HG03378 (cell line): ENCODE data around the gene EFCAB13.

Experiments used
- ATAC-seq: cut with Tn5 transposase; IDR thresholded peaks from one replicate; pipeline ENCODE4 v1.9.1; 2021; ENCODE audit warnings: mild to moderate bottlenecking, moderate library complexity; ENCODE audit not compliant: unreplicated experiment

The EFCAB13 gene, protein sequence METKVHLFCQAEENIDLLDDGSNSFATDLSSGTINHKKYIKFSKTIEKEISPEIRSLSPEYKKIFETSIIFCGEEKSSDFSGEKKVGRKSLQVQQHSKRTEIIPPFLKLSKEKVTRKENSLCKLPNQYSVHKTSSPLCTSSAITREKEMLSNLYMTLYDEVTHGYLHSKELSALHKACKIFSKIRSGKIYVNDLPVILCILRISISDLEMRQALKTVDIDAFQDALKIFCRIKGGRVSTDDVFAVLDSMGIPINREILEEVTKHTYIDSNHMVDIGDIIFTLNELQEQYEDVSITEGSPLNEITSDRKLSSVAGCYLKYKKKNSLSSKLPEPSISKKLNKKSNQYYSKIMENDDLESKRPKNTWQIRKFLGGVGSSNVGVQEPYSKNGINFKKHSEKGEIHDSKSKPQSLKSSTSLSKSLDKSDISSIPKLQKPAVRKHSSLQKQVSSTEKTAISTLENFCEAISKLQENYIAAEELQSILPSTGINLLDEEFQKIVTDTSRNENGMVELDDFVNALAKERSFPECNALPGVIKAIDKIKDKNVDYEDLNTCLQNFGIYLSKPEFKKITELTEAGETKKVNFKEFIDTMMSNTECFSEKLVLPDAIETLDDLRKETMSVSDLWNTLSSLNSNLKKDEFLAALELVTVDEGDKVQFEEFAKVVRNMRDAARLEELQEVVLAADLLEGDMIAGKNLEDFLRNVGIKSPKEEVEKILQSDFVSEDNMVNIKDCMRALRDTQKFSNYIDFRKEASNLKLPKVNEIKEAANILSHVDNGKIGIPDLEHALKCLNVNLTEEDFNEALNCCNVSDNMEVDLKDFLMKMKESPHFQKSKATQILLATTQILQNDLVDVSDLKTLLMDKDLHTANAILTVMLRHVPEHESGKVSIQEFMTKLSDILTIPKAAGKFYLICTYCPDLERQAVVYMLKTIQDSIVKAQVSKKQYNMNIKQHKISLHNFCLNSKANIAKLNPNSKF

DNA sequence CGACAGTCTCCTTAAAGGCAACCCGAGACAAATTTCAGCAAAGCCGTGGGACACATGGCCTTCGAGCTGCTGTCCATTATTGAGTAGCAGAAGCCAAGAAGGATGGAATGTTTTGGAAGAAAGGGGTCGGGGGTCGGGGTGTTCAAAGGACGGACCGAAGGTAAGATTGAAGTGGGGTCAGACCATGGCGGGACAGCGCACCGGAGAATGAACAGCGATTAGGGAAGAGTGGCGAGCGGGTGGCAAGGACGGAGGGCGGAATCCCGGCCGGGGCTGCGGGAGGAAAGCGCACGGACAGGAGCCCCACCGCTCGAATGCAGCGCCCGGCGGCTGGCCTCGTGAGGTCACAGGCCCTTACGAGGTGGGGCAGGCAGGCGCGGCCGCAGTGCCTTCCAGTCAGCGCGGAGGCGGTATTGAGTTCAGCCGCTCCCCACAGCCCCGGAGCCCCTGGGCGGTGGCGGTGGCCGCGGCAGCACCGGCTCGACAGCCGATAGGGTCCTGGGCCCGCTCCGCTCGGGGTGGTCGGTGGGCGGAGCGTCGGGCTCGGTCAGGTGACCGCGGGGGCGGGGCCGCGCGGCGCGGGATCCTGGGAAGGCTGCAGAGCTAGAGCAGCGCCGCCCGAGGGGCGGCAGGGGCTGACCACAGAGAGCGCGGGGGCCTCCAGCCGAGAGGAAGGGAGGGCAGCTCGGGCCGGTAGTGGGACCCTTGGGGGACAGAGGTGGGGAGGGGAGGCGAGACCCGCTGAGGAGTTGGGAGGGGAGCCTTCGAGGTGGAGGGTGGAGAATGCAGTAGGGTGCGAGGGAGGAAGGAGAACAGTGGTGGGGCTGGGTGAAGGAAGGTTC, at the start of gene EFCAB13:
Gene EFCAB13 (plus strand): TSS at position 574 of the 842 bp plus-strand sequence. CDS start 4,399 bp downstream, outside the sequence.
- ATAC-seq = peak; percentile 71

DNA sequence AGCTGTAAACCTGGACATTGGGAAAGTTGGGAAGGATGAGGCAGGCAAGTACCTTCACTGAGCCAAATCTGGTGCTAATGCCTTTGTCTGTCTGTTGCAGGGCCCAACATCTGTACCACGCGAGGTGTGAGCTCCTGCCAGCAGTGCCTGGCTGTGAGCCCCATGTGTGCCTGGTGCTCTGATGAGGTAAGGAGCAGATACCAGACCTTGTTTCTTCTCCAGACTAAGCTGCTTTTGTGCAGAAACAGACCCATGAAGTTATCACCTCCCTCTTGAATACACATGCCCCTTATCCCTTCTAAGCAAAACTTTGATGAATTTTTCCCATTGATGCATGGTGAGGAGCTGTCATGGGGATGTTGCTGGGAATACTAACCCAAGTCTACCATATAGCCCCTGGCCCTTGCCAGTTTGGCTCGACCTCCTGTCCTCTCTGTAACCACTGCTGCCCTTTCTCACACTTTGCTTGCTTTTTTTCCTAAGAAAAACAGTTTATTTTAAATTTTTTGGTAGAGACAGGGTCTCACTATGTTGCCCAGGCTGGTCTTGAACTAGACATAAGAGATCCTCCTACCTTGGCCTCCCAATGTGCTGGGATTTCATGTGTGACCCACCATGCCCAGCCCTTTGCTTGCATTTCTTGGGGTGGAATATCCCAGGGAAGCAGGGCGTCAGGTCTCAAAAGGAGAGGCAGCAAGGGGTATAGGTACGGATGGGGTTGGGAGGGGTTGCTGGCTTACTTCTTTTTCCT, 49.3 kb upstream of the EFCAB13 start:
- ATAC-seq = no peak

DNA sequence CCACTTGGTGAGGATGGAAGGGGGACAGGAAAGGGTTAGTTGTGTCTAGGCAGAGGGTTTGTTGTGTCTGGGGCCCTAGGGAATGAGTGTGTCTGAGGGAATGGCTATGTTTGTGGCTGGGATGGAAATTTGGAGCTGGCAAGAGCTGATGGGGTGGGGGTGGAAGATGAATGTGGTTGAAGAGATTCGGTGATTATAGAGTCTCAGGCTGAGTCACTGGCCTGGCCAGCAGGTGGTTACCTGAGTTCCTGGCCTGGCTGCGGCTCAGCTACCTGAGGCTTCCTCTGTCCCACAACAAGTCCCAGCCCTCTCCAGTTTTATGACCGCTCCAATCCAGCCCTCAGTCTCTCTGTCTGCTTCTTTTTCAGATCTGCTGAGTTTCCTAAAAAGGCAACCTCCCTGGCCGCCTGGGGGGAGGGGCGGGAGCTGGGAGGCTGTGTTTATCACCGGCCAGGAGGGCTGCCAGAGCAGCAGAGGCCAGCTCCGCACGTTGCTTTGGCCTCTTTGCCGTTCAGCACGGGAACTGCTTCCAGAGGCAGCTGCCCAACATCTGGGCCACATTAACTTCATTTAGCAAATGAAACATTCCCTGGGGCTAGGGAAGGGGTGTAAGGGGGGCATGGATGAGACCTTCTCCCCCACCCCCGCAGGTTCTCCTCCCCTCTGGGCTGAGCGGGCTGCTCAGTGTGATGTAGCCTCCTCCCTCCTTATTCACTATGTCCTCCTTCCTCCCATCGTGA, 48.3 kb upstream of the EFCAB13 start:
- no peak for ATAC-seq

DNA sequence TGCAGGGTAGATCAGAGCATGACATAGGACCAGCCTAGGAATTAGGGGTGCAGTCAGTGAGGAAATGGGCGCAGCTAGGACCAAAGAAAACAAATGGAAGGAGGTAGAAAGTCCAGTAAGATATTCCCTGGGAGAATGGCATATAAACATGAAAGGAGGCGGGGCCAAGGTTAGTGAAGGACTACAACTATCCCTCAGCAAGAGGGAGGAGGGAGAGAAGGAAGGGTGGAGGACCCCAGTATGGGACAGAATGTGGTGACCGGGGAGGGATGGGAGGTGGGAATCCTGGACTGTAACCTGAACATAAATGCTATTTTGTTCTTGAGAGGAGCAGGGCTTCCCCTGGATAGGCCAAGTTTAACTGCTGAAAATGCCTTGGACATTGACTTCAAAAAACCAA, 47.3 kb upstream of the EFCAB13 start:
- ATAC-seq = no peak

DNA sequence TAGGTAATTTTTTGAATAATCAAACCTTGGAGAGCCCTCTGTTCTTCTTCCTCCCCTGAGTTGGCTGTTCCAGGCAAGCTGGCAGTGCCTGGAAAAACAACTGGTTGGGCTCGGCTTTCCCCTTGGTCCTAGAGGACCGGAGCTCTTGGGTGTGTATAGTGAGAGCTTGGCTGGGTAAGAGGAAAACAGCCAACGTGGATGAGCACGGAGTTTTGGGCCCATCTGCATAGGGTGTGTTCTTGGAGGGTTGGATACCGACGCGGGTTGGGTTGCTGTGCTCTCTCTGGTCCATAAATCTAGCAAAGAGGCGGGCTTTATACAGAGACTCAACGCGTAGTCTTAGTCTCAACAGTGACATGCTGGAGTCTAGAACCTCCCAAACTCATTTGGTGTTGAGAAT, 46.9 kb upstream of the EFCAB13 start:
- ATAC-seq = no peak

DNA sequence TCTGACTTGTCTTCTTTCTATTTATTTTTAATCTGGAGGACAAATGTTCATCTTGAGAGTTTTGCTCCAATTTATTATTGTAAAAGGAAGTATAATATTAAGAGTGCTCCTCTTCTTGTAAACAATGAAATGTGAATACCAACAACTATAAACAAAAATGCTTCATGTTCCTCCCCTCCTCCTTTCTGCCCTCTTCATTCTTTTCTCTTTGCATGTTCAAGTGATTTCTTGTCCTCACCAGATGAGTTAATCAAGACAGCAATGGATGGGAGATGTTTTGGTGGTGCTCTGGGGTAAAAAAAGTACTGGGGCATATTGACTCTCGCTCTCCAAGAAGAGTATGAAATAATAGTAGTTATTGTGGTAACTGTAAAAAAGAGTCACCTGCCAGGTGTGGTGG, 45.8 kb upstream of the EFCAB13 start:
- ATAC-seq = no peak

DNA sequence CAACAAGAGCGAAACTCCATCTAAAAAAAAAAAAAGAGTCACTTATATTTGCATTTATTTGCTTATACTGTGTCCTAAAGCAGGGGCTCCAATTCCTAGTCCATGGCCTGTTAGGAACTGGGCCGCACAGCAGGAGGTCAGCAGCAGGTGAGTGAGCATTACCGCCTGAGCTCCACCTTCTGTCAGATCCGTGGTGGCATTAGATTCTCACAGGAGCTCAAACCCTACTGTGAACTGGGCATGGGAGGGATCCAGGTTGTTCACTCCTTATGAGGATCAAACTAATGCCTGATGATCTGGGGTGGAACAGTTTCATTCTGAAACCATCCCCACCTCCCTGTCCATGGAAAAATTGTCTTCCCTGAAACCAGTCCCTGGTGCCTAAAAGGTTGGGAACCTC, 45.2 kb upstream of the EFCAB13 start:
- ATAC-seq = no peak

DNA sequence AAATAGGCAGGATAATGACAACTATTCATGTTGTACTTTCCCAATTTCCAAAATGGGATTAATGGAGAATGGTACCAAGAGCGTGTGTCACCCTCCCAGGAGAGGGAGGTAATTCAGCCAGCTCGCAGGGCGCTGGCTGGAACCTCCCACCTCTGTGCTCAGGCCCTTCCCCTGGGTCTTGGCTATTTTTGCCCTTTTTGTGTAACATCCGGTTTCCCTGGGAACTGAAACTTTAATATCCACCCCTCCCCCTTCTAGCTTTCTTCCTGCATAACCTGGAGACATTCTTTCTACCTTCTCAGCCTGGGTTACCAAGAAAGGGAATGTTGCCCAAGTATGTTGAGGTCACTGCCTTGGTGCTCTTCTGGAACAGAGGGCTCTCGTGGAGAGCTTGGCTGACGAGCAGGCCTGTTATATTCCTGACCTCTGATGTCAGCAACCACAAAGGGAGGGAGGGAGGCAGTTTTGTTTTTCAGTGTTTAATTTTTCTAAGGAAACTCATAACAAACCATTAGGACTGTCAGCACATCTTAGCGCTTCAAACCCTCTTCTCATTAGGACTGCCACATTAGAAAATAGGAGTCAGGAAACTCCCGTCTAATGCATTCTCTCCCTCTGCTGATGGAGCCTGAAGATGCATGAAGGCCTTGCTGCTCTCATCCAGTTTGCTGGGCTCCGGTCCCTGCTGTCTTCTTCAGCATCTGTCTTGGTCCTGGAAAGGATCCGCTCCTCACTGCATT, 44.5 kb upstream of the EFCAB13 start:
- peak; percentile 59 for ATAC-seq

DNA sequence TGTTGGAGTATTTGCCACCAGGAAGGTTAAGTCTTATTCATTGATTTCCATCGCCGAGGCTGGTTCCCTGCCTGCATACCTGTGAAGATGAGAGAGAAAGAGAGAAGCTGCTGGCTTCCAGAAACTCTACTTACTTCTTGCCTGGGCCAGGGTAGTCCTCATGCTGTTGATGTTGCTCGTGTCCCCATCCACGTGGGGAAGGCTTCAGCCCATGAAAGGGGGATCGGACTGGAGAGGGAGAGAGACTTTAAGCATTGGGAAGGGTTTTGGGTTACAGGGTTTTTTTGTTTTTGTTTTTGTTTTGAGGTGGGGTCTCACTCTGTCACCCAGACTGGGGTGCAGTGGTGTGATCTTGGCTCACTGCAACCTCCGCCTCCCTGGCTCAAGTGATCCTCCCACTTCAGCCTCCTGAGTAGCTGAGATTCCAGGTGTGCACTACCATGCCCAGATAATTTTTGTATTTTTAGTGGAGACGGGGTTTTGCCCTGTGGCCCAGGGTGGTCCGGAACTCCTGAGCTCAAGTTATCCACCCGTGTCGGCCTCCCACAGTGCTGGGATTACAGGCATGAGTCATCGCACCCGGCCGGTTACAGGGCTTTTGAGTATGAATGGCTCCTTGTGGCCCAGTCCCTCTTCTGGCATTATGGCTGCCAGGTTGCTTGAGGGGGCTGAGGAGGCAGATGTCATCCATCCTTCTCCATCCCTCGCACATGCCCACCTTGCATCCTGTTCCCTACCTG, 43.5 kb upstream of the EFCAB13 start:
- no peak for ATAC-seq

DNA sequence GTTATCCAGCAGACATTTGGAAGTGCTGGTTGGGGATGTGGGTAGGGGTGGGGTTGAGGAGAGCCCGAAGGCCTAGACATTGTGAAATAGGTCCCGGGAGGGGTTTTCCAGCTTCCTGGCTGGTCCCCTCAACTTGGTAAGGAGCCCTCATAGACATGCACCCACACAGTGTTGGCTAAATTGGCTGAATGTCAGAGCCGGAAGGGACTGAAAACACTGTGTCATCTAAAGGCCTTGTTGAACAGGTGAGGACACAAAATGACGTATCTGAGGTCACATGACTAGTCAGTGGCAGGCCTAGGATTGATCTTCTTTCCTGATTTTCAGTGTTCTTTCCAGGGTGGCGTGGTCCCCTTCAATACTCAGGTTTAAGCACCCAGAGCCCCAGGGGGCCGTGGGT, 42.5 kb upstream of the EFCAB13 start:
- ATAC-seq = no peak

DNA sequence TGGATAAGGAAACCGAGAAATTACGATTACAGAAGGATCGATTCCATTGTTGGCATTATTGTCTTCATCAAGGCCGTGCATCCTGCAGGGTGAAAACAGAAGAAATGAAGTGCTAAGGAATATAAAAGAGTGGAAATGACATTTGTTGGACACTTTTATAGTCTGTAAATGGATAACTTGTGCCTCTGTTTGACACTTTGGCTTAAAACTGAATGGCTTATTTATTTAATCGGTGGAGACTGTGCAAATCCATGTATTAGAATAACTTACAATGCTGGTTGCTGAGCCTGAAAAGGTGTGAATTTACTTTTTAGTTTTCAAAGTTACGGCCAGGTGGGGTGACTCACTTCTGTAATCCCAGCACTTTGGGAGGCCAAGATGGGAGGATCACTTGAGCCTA, 38.8 kb upstream of the EFCAB13 start:
- no peak for ATAC-seq

DNA sequence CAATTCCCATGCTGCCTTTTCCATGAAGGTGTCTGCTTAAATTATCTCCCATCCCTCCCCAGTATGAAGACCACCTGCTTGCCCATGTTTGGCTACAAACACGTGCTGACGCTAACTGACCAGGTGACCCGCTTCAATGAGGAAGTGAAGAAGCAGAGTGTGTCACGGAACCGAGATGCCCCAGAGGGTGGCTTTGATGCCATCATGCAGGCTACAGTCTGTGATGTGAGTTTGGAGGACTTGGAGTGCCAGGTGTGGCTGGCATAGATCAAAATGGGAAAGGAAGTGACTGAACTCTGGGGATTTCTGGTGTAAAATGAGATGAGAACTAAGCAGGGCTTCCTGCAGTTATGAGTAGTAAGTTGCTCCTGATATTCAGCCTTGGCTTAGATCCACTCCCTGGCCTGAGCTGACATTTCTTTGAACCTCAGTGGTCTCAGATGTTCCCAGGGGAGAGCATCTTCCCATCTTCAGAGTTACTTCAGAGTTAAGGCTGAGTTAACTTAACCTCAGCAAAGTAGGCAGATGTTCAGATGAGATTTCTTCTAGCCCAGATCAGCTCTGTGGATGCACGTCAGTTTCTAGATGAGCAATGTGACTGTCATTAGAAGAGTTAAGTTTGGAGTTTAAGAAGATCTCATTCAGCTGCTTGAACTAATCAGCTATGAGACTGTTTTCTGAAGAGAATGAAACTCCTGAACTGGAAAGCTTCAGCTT, 37.4 kb upstream of the EFCAB13 start:
- ATAC-seq = peak; percentile 73

DNA sequence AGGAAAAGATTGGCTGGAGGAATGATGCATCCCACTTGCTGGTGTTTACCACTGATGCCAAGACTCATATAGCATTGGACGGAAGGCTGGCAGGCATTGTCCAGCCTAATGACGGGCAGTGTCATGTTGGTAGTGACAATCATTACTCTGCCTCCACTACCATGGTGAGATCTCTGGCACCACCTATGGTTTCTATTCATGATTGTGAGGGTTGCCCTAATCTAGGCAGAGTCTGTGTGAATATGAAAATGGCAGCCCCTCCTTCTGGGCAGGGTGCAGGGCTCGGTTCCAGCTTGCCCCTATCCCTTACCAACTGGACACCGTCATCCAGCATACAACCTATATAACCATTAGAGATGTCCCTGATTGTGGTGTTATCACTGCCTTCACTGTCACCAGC, 36.7 kb upstream of the EFCAB13 start:
- ATAC-seq = no peak

DNA sequence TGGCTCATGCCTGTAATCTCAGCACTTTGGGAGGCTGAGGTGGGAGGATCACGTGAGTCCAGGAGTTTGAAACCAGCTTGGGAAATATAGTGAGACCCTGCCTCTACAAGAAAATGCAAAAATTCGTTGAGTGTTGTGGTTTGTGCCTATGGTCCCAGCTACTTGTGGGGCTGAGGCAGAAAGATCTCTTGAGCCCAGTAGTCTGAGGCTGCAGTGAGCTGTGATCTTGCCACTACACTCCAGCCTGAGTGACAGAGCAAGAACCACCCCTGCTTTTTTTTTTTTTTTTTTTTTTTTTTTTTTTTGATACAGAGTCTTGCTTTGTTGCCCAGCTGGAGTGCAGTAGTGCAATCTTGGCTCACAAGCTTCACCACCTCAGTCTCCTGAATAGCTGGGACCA, 36.1 kb upstream of the EFCAB13 start:
- ATAC-seq = no peak

DNA sequence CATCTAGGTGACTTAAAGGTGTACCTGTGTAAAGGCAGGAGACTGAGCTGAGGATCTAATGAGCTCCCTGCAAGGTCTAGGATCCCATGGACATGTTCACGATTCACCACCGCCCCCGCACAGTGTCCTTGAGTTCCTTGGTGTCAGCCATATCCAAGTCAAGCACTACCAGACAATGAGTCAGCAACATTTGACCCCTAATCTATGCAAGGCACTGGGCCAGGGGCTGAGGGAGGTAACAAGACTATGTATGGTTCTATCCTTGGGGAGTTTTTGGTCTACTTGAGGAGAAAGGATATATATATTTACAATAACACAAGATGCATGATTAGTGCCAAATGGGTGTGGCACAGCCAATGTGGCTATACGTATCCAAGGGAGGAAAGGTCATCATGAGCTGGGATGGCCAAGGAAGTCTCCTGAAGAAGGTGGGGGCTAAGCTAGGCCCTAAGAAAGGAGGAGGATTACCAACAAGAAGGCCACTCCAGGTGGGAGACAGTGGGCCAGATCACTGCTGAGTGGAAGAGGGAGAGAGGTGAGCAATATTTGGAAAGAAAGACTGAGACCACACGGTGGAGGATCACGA, 35.1 kb upstream of the EFCAB13 start:
- ATAC-seq = no peak

DNA sequence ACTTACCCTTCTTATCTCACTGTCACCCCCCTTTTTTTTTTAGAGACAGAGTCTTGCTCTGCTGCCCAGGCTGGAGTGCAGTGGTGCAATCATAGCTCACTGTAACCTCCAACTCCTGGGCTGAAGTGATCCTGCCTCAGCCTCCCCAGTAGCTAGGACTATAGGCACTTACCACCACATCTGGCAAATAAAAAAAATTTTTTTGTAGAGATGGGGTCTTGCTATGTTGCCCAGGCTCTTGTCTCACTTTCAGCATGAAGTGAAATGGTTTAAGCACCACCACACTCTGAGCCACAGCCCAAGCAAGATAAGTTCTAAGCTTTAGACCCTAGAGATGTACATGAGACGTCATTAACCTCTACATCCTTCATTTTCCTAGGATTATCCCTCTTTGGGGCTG, 34.5 kb upstream of the EFCAB13 start:
- no peak for ATAC-seq

DNA sequence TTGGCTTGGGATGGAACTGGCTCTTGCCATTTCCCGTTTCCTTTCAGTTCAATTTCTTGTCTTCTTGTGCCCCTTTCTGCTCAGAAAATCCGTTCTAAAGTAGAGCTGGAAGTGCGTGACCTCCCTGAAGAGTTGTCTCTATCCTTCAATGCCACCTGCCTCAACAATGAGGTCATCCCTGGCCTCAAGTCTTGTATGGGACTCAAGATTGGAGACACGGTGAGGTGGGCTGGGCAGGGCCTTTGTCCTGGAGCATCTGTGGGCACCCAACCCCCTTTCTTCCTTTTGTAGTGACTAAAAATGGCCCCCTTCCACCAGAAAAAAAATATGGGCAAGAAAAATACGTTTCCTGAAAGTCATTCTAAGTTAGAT, 32.9 kb upstream of the EFCAB13 start:
- no peak for ATAC-seq
